ES-I3 (cell line): ENCODE measurements around the gene SOX3.

Experiments used
- H3K36me3 ChIP-seq: 2 replicates; pipeline ENCODE4 v1.6.1; 2013; ENCODE audit warnings: mild to moderate bottlenecking, low read length, control low read depth, moderate library complexity; ENCODE audit not compliant: insufficient read depth
- H3K4me1 ChIP-seq: 2 replicates; pipeline ENCODE4 v1.6.1; 2013; ENCODE audit warnings: mild to moderate bottlenecking, control low read depth, low read length; ENCODE audit not compliant: insufficient read depth
- H3K9ac ChIP-seq: 2 replicates; pipeline ENCODE4 v1.6.1; 2013; ENCODE audit warnings: low read depth, mild to moderate bottlenecking, low read length, moderate library complexity
- H3K9me3 ChIP-seq: 2 replicates; pipeline ENCODE4 v1.6.1; 2013; ENCODE audit warnings: mild to moderate bottlenecking, low read length, moderate library complexity; ENCODE audit not compliant: control insufficient read depth, insufficient read depth

SOX3 gene

GRCh38 chrX:140505421-140506337, 810 bp upstream of the SOX3 start:
- no peaks in the 10 kb centered on the region for H3K36me3 ChIP-seq
- peak overlapping the region; percentile 60 for H3K9ac ChIP-seq
- H3K9me3 ChIP-seq, result no peaks in the 10 kb centered on the region
- peaks cover 5% of the 10 kb centered on the region for H3K4me1 ChIP-seq

GRCh38 chrX:140503714-140504351, 1.0 kb downstream of the SOX3 start:
- H3K4me1 ChIP-seq, result peaks cover 14% of the 10 kb centered on the region
- H3K36me3 ChIP-seq, result no peaks in the 10 kb centered on the region
- H3K9ac ChIP-seq, result peak overlapping the region; percentile 55
- no peaks in the 10 kb centered on the region for H3K9me3 ChIP-seq

GRCh38 chrX:140503238-140503601, 1.6 kb downstream of the SOX3 start:
- no peaks in the 10 kb centered on the region for H3K9me3 ChIP-seq
- H3K9ac ChIP-seq, result peak overlapping the region; percentile 44
- peaks cover 14% of the 10 kb centered on the region for H3K4me1 ChIP-seq
- H3K36me3 ChIP-seq, result no peaks in the 10 kb centered on the region

GRCh38 chrX:140502491-140503237, 2.2 kb downstream of the SOX3 start:
- no peaks in the 10 kb centered on the region for H3K9me3 ChIP-seq
- peaks cover 14% of the 10 kb centered on the region for H3K4me1 ChIP-seq
- H3K36me3 ChIP-seq, result no peaks in the 10 kb centered on the region
- peak overlapping the region; percentile 44; the same call in 1 of the 2 replicates for H3K9ac ChIP-seq

- peaks cover 14% of the 10 kb centered on the region; the same call in 1 of the 2 replicates for H3K4me1 ChIP-seq
- H3K9me3 ChIP-seq, result no peaks in the 10 kb centered on the region
Observed at GRCh38 chrX:140501940-140502468, 2.9 kb downstream of the SOX3 start.

GRCh38 chrX:140501321-140501720, 3.5 kb downstream of the SOX3 start:
- H3K9me3 ChIP-seq, result no peaks in the 10 kb centered on the region
- no peaks in the 10 kb centered on the region for H3K36me3 ChIP-seq
- H3K4me1 ChIP-seq, result peaks cover 14% of the 10 kb centered on the region; the same call in 1 of the 2 replicates
- H3K9ac ChIP-seq, result peak overlapping the region; percentile 25; the same call in 1 of the 2 replicates

More at GRCh38 chrX:140501940-140502468, 2.9 kb downstream of the SOX3 start:
- Histone ChIP-seq H3K36me3 (no peaks in the 10 kb centered on the region), H3K9ac (peak overlapping the region; percentile 44; the same call in 1 of the 2 replicates)

GRCh38 chrX:140500441-140500840, 4.4 kb downstream of the SOX3 start:
- H3K36me3 ChIP-seq, result no peaks in the 10 kb centered on the region
- H3K4me1 ChIP-seq, result peaks cover 14% of the 10 kb centered on the region; the same call in 1 of the 2 replicates
- no peaks in the 10 kb centered on the region for H3K9me3 ChIP-seq
- peak overlapping the region; percentile 35; the same call in 1 of the 2 replicates for H3K9ac ChIP-seq

- Histone ChIP-seq H3K36me3 (no peaks in the 10 kb centered on the region), H3K9ac (no peak overlapping the region), H3K9me3 (no peaks in the 10 kb centered on the region), H3K4me1 (peaks cover 9% of the 10 kb centered on the region; the same call in 1 of the 2 replicates)
Observed at GRCh38 chrX:140495739-140496138, 9.1 kb downstream of the SOX3 start.

GRCh38 chrX:140492066-140492994, 12.5 kb downstream of the SOX3 start:
- H3K4me1 ChIP-seq, result 0 out of 2 replicates have a peak, but pooled peaks cover 4% of the 10 kb centered on the region
- H3K36me3 ChIP-seq, result no peaks in the 10 kb centered on the region
- no peak overlapping the region for H3K9ac ChIP-seq
- H3K9me3 ChIP-seq, result no peaks in the 10 kb centered on the region

- H3K36me3 ChIP-seq, result no peaks in the 10 kb centered on the region
- H3K9me3 ChIP-seq, result no peaks in the 10 kb centered on the region
- H3K4me1 ChIP-seq, result no peaks in the 10 kb centered on the region
- H3K9ac ChIP-seq, result no peak overlapping the region
Observed at GRCh38 chrX:140480765-140481164, 24.1 kb downstream of the SOX3 start.

- no peak overlapping the region for H3K9ac ChIP-seq
- H3K4me1 ChIP-seq, result no peaks in the 10 kb centered on the region
- H3K36me3 ChIP-seq, result no peaks in the 10 kb centered on the region
- peaks cover 17% of the 10 kb centered on the region; the same call in 1 of the 2 replicates for H3K9me3 ChIP-seq
Observed at GRCh38 chrX:140477987-140478386, 26.9 kb downstream of the SOX3 start.

- H3K9ac ChIP-seq, result no peak overlapping the region
- peaks cover 21% of the 10 kb centered on the region; the same call in 1 of the 2 replicates for H3K9me3 ChIP-seq
- no peaks in the 10 kb centered on the region for H3K4me1 ChIP-seq
- H3K36me3 ChIP-seq, result no peaks in the 10 kb centered on the region
Observed at GRCh38 chrX:140475025-140475424, 29.8 kb downstream of the SOX3 start.

GRCh38 chrX:140467211-140467610, 37.7 kb downstream of the SOX3 start:
- no peaks in the 10 kb centered on the region for H3K4me1 ChIP-seq
- H3K9ac ChIP-seq, result no peak overlapping the region
- no peaks in the 10 kb centered on the region for H3K36me3 ChIP-seq
- H3K9me3 ChIP-seq, result 0 out of 2 replicates have a peak, but pooled peaks cover 3% of the 10 kb centered on the region
